Effector memory CD8-positive, alpha-beta T cell (primary cell): ENCODE measurements around the gene RAB28.
"Not testable (repeated sequence)": the region's sequence is repeated elsewhere in the genome, so short reads cannot be mapped to it uniquely, and the experiment has no call there.

Experiments
- ATAC-seq: fragments of 150-1000 bp; cut with Tn5 transposase; replicated peaks from 2 replicates; pipeline ENCODE4 v1.10.0; 2021; ENCODE audit warnings: mild to moderate bottlenecking, moderate library complexity
- DNase-seq, 3 experiments: peaks; one replicate each; pipeline ENCODE4 v3.0.0; 2021
- H3K27ac Mint-ChIP-seq, 2 donors: one replicate each; pipeline ENCODE4 v1.8.0; 2022; ENCODE audit warnings: mild to moderate bottlenecking in 2 of 2, mixed read lengths in 2 of 2, moderate library complexity in 2 of 2
- H3K27me3 Mint-ChIP-seq, 2 donors: one replicate each; pipeline ENCODE4 v1.8.0; 2022; ENCODE audit warnings: mixed read lengths in 2 of 2
- H3K36me3 Mint-ChIP-seq: one replicate; pipeline ENCODE4 v1.8.0; 2022; ENCODE audit warnings: mild to moderate bottlenecking, moderate library complexity, mixed read lengths; ENCODE audit not compliant: insufficient read depth
- H3K4me1 Mint-ChIP-seq, 2 donors: one replicate each; pipeline ENCODE4 v1.8.0; 2022; ENCODE audit warnings: low read depth in 2 of 2, mixed read lengths in 2 of 2
- H3K4me3 Mint-ChIP-seq, 2 donors: one replicate each; pipeline ENCODE4 v1.8.0; 2022; ENCODE audit warnings: mild to moderate bottlenecking in 2 of 2, mixed read lengths in 2 of 2, moderate library complexity in 2 of 2
- H3K9me3 Mint-ChIP-seq, 2 donors: one replicate each; pipeline ENCODE4 v1.8.0; 2022; ENCODE audit warnings: mixed read lengths in 2 of 2

RAB28 gene

GRCh38 chr4:13413729-13414437 is 70.3 kb downstream of the RAB28 start:
- Mint-ChIP-seq H3K4me1 (peaks cover 12 to 33% of the 10 kb centered on the region in 2 donors), H3K27ac (no peak overlapping the region), H3K4me3 (no peak overlapping the region), H3K27me3 (no peaks in the 10 kb centered on the region), H3K9me3 (no peaks in the 10 kb centered on the region), H3K36me3 (no peaks in the 10 kb centered on the region)
- DNase-seq (no peak), ATAC-seq (no peak)

DNA sequence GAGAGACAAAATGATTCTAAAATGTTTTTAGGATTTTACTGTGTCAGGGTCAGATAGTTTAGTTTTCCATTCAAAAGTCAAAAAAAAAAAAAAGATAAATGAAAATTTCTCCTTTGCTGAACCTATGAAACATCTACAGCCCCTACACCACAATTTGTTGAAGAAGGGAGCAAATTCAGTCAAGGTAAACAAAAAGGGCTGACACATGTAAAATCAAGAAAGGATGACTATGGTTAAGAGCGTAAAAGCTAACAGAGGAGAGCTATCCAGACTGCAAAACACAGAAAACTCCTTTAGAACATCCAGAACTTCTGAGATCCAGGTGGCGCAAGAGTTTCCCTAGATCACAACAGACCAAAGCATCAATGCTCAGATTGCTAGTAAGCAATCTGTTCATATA is 72.2 kb downstream of the RAB28 start:
- Mint-ChIP-seq H3K4me3 (no peak overlapping the region), H3K4me1 (peaks cover 9 to 21% of the 10 kb centered on the region in 2 donors), H3K36me3 (no peaks in the 10 kb centered on the region), H3K9me3 (no peaks in the 10 kb centered on the region), H3K27me3 (no peaks in the 10 kb centered on the region), H3K27ac (peak overlapping the region in 1 of 2 donors; percentile 57)
- ATAC-seq: no peak
- no peak for DNase-seq

- Mint-ChIP-seq H3K36me3 (no peaks in the 10 kb centered on the region), H3K9me3 (no peaks in the 10 kb centered on the region), H3K27ac (no peak overlapping the region), H3K4me3 (no peak overlapping the region), H3K27me3 (no peaks in the 10 kb centered on the region), H3K4me1 (peaks cover 4 to 15% of the 10 kb centered on the region in 2 donors)
- DNase-seq: no peak
- ATAC-seq: no peak
Measured at GRCh38 chr4:13409324-13409723, 74.8 kb downstream of the RAB28 start.

DNA sequence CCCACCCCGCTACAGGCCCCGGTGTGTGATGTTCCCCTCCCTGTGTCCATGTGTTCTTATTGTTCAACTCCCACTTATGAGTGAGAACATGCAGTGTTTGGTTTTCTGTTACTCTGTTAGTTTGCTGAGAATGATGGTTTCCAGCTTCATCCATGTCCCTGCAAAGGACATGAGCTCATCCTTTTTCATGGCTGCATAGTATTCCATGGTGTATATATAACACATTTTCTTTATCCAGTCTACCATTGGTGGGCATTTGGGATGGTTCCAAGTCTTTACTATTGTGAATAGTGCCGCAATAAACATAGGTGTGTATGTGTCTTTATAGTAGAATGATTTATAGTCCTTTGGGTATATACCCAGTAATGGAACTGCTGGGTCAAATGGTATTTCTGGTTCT is 78.0 kb downstream of the RAB28 start:
- DNase-seq, H3K4me3 Mint-ChIP-seq, H3K27ac Mint-ChIP-seq: not testable (repeated sequence)

GRCh38 chr4:13403833-13404232 is 80.3 kb downstream of the RAB28 start:
- no peaks in the 10 kb centered on the region for H3K36me3 Mint-ChIP-seq
- H3K9me3 Mint-ChIP-seq: no peaks in the 10 kb centered on the region
- H3K27ac Mint-ChIP-seq: no peak overlapping the region
- DNase-seq: no peak
- H3K4me1 Mint-ChIP-seq: no peaks in the 10 kb centered on the region
- H3K4me3 Mint-ChIP-seq: no peak overlapping the region
- no peaks in the 10 kb centered on the region for H3K27me3 Mint-ChIP-seq
- no peak for ATAC-seq

More for the DNA sequence above, 78.0 kb downstream of the RAB28 start:
- H3K36me3 Mint-ChIP-seq, H3K27me3 Mint-ChIP-seq, ATAC-seq, H3K4me1 Mint-ChIP-seq, H3K9me3 Mint-ChIP-seq: not testable (repeated sequence)

GRCh38 chr4:13403326-13403725 is 80.8 kb downstream of the RAB28 start:
- Mint-ChIP-seq H3K36me3 (no peaks in the 10 kb centered on the region), H3K4me1 (peaks cover 0 to under 1% of the 10 kb centered on the region in 2 donors), H3K4me3 (no peak overlapping the region), H3K27ac (no peak overlapping the region), H3K27me3 (no peaks in the 10 kb centered on the region), H3K9me3 (no peaks in the 10 kb centered on the region)
- ATAC-seq: no peak
- DNase-seq: no peak

GRCh38 chr4:13399257-13399656 is 84.9 kb downstream of the RAB28 start:
- ATAC-seq: no peak
- Mint-ChIP-seq H3K4me3 (no peak overlapping the region), H3K9me3 (no peaks in the 10 kb centered on the region), H3K4me1 (peaks cover 2 to 5% of the 10 kb centered on the region in 2 donors), H3K27ac (no peak overlapping the region), H3K36me3 (peaks cover 2% of the 10 kb centered on the region), H3K27me3 (no peaks in the 10 kb centered on the region)
- no peak for DNase-seq

GRCh38 chr4:13396161-13396560 is 88.0 kb downstream of the RAB28 start:
- ATAC-seq (no peak), DNase-seq (no peak)
- Mint-ChIP-seq H3K36me3 (peaks cover 2% of the 10 kb centered on the region), H3K4me1 (peaks cover 6 to 10% of the 10 kb centered on the region in 2 donors), H3K9me3 (no peaks in the 10 kb centered on the region), H3K27me3 (no peaks in the 10 kb centered on the region), H3K4me3 (no peak overlapping the region), H3K27ac (no peak overlapping the region)

- peaks cover 11 to 34% of the 10 kb centered on the region in 2 donors for H3K4me1 Mint-ChIP-seq
- H3K27me3 Mint-ChIP-seq, H3K27ac Mint-ChIP-seq, H3K4me3 Mint-ChIP-seq, DNase-seq, H3K36me3 Mint-ChIP-seq, ATAC-seq, H3K9me3 Mint-ChIP-seq: not testable (repeated sequence)
Measured at GRCh38 chr4:13389901-13390300, 94.2 kb downstream of the RAB28 start.

GRCh38 chr4:13386405-13387107 is 97.6 kb downstream of the RAB28 start:
- Mint-ChIP-seq H3K4me3 (no peak overlapping the region), H3K4me1 (peaks cover 8 to 23% of the 10 kb centered on the region in 2 donors), H3K27ac (no peak overlapping the region), H3K9me3 (no peaks in the 10 kb centered on the region), H3K36me3 (no peaks in the 10 kb centered on the region), H3K27me3 (no peaks in the 10 kb centered on the region)
- ATAC-seq (no peak), DNase-seq (no peak)

DNA sequence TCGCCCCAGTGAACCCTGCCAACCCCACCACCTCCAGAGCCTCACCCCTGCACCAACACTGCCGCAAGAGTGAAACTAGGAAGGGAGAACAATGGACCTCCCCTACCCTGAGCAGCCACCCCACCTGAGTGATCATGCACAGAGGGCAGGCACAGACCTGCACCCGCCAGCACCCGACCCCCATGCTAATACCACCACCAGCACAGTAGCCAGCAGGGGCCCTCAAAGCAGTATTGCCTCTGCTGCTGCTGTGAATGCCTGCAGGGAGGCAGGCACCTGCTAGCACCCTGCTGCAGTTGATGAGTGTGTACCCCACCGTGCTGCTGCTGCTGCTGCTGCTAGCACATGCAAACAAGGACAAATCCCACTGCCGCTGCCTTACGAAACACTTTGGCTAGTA is 100.1 kb downstream of the RAB28 start:
- no peak overlapping the region for H3K27ac Mint-ChIP-seq
- no peak for DNase-seq
- H3K4me3 Mint-ChIP-seq: no peak overlapping the region
- H3K27me3 Mint-ChIP-seq: no peaks in the 10 kb centered on the region
- H3K9me3 Mint-ChIP-seq: no peaks in the 10 kb centered on the region
- H3K36me3 Mint-ChIP-seq: no peaks in the 10 kb centered on the region
- ATAC-seq: no peak
- peaks cover 8 to 17% of the 10 kb centered on the region in 2 donors for H3K4me1 Mint-ChIP-seq

DNA sequence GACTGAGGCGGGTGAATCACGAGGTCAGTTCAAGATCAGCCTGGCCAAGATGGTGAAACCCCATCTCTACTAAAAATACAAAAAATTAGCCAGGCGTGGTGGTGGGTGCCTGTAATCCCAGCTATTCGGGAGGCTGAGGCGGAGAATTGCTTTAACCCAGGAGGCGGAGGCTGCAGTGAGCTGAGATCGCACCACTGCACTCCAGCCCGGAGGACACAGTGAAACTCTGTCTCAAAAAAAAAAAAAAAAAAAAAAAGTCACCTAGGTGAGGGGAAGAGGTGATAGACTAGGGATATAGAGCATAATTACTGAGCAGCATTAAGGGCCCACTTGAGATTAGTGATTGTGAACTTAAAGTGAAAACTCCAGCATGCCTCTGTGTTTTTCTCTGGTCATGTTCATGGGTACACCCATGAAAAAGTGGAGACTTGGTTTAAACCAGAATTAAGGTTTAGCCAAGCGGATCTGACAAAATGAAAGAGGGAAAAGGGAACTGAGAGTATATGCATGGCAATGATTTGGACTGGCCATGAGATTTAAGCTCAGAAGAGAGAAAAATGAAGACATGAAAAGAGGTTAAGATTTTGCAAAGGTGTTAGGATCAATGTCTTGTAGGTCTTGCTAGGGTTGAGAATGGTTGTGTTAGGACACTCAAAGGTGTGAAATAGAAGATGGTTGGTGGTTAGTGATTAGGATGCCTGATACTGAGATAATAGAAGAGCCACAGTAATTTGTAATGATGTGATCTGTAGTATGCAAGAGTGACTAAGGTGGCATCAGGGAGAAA is 105.0 kb downstream of the RAB28 start:
- Mint-ChIP-seq H3K27ac (no peak overlapping the region), H3K36me3 (no peaks in the 10 kb centered on the region), H3K4me3 (no peak overlapping the region), H3K4me1 (no peaks in the 10 kb centered on the region), H3K27me3 (no peaks in the 10 kb centered on the region), H3K9me3 (no peaks in the 10 kb centered on the region)
- ATAC-seq (no peak), DNase-seq (no peak)

DNA sequence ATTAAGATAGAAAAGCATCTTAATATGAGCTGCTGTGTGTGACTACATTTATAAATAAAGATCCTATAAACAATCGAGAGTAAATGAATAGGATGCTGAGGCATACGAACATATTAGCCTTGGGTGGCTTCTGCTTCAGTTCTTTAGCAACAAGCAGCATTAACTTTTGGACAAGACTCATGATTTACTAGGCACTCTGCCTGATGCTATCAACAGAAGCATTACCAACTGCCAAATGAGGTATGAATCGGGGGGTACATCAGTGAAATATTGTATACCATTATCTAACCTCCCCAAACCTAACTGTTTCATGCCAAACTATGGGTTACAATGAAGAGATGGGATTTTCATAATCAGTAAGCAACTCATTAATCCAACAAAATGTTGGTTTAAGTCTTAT is 113.1 kb downstream of the RAB28 start:
- H3K27me3 Mint-ChIP-seq: no peaks in the 10 kb centered on the region
- no peaks in the 10 kb centered on the region for H3K9me3 Mint-ChIP-seq
- H3K4me1 Mint-ChIP-seq: peaks cover 0 to 4% of the 10 kb centered on the region in 2 donors
- H3K36me3 Mint-ChIP-seq: peaks cover 4% of the 10 kb centered on the region
- H3K27ac Mint-ChIP-seq: no peak overlapping the region
- DNase-seq (no peak), ATAC-seq (no peak)
- H3K4me3 Mint-ChIP-seq: no peak overlapping the region
